ENCODE measurements around the gene SYNGAP1.
"Not testable (repeated sequence)": the region's sequence is repeated elsewhere in the genome, so short reads cannot be mapped to it uniquely, and the experiment has no call there.

- TF ChIP-seq REST (IDR thresholded peaks at IDR 0.05; ENCODE audit: borderline replicate concordance); POLR2AphosphoS5 (IDR thresholded peaks at IDR 0.05); SMC3 (conservative IDR thresholded peaks at IDR 0.05; ENCODE audit: poor library complexity); EZH2 (IDR thresholded peaks at IDR 0.05; ENCODE audit: borderline replicate concordance, insufficient read depth, low read length, poor library complexity, severe bottlenecking); RAD21 (conservative IDR thresholded peaks at IDR 0.05): not testable (repeated sequence)
- TF ChIP-seq, protein P1, sequence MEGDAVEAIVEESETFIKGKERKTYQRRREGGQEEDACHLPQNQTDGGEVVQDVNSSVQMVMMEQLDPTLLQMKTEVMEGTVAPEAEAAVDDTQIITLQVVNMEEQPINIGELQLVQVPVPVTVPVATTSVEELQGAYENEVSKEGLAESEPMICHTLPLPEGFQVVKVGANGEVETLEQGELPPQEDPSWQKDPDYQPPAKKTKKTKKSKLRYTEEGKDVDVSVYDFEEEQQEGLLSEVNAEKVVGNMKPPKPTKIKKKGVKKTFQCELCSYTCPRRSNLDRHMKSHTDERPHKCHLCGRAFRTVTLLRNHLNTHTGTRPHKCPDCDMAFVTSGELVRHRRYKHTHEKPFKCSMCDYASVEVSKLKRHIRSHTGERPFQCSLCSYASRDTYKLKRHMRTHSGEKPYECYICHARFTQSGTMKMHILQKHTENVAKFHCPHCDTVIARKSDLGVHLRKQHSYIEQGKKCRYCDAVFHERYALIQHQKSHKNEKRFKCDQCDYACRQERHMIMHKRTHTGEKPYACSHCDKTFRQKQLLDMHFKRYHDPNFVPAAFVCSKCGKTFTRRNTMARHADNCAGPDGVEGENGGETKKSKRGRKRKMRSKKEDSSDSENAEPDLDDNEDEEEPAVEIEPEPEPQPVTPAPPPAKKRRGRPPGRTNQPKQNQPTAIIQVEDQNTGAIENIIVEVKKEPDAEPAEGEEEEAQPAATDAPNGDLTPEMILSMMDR (IDR thresholded peaks at IDR 0.05; ENCODE audit: poor library complexity, severe bottlenecking), result not testable (repeated sequence)
These were observed 48.0 kb upstream of the SYNGAP1 start for GRCh38 chr6:33371901-33372300.

Measured in neural cell (in vitro differentiated cells).